Endothelial cell of umbilical vein (primary cell): ENCODE measurements around the gene FAM216A. TPM values are rescaled to one million over a fixed set of nuclear protein-coding genes. Genes with fewer than 3 reads are reported as not detected.

Experiments
- BruUV-seq: library from RNA; stranded (reverse); fragments of 400-500 nt; replicated peaks from 2 replicates; lab custom pipeline; 2021; lab: Mats Ljungman, UMichigan
- CTCF ChIA-PET: fragments of 300-600, 350-600 bp; sonication (Branson Sonifier 250); formaldehyde crosslinking; loops from one replicate; lab custom pipeline; 2021; ENCODE audit warnings: antibody characterized with exemption, inconsistent platforms; lab: Charles Lee
- POLR2A ChIA-PET: fragments of 300-600, 350-600 bp; sonication (Branson Sonifier 250); formaldehyde crosslinking; loops from one replicate; lab custom pipeline; 2021; ENCODE audit warnings: antibody characterized with exemption, inconsistent platforms; lab: Charles Lee
- DNase-seq: peaks from one replicate; pipeline ENCODE4 v3.0.0-alpha.2; 2011; ENCODE audit warnings: low read depth, low spot score
- FAIRE-seq: peaks from 2 replicates; lab custom pipeline; 2011; peaks lifted over from hg19 to GRCh38; lab: Jason Lieb, UNC
- H2AFZ ChIP-seq: 2 replicates; pipeline ENCODE4 v1.6.0; 2012; ENCODE audit warnings: low read depth, low read length, control low read depth, inconsistent platforms
- H3K27ac ChIP-seq: 2 replicates; pipeline ENCODE4 v1.5.1; 2011; ENCODE audit warnings: low read depth, mild to moderate bottlenecking, control low read depth, low read length, moderate library complexity; ENCODE audit not compliant: insufficient read depth
- H3K27me3 ChIP-seq, 2 experiments: 2 replicates each; pipeline versions ENCODE4 v1.6.0 to v1.6.1; 2011; ENCODE audit warnings: low read length in 2 of 2, mixed read lengths in 1 of 2; ENCODE audit not compliant: control insufficient read depth in 2 of 2, insufficient read depth in 2 of 2
- H3K36me3 ChIP-seq, 2 experiments: 2 replicates in 1 of 2; 3 replicates in 1 of 2; pipeline ENCODE4 v1.5.1; 2011; ENCODE audit warnings: low read length in 2 of 2, mild to moderate bottlenecking in 1 of 2, moderate library complexity in 1 of 2; ENCODE audit not compliant: control insufficient read depth in 2 of 2, insufficient read depth in 2 of 2; ENCODE audit errors: extremely low read depth in 1 of 2
- H3K4me1 ChIP-seq: 3 replicates; pipeline ENCODE4 v1.5.1; 2011; ENCODE audit warnings: mild to moderate bottlenecking, low read length; ENCODE audit not compliant: control insufficient read depth, insufficient read depth; ENCODE audit errors: extremely low read depth
- H3K4me2 ChIP-seq: 2 replicates; pipeline ENCODE4 v1.6.1; 2011; ENCODE audit warnings: low read length, control low read depth, mixed read lengths; ENCODE audit not compliant: insufficient read depth
- H3K4me3 ChIP-seq, 3 experiments: fragments of 200-600 bp in 1 of 3; sonication (generic), shearing (Covaris generic) in 1 of 3; replicated peaks in 1 of 3; 2 replicates each; pipeline ENCODE4 v1.5.1; 2011 to 2016; ENCODE audit warnings: control low read depth in 3 of 3, low read length in 3 of 3, mild to moderate bottlenecking in 2 of 3, inconsistent platforms in 1 of 3, low read depth in 1 of 3, moderate library complexity in 1 of 3; ENCODE audit not compliant: insufficient read depth in 1 of 3
- H3K79me2 ChIP-seq: 2 replicates; pipeline ENCODE4 v1.6.0; 2012; ENCODE audit warnings: low read length, inconsistent platforms; ENCODE audit not compliant: control insufficient read depth, insufficient read depth
- H3K9ac ChIP-seq: replicated peaks from 2 replicates; pipeline ENCODE3; 2011; ENCODE audit warnings: low read length, control low read depth; ENCODE audit not compliant: insufficient read depth; ENCODE audit errors: extremely low read depth
- H3K9me1 ChIP-seq: replicated peaks from 3 replicates; pipeline ENCODE4 v1.6.0; 2011; ENCODE audit warnings: mild to moderate bottlenecking, low read length; ENCODE audit not compliant: control insufficient read depth, insufficient read depth; ENCODE audit errors: extremely low read depth
- H3K9me3 ChIP-seq: replicated peaks from 2 replicates; pipeline ENCODE4 v1.5.1; 2012; ENCODE audit warnings: low read length, inconsistent platforms; ENCODE audit not compliant: control insufficient read depth, insufficient read depth
- H4K20me1 ChIP-seq: replicated peaks from 2 replicates; pipeline ENCODE3; 2011; ENCODE audit warnings: mild to moderate bottlenecking, low read length; ENCODE audit not compliant: control insufficient read depth, insufficient read depth; ENCODE audit errors: extremely low read depth
- EZH2 ChIP-seq: IDR thresholded peaks from 2 replicates; pipeline ENCODE4 v1.6.1; 2012; ENCODE audit warnings: borderline replicate concordance, low read depth, mild to moderate bottlenecking, moderate library complexity, low read length, inconsistent platforms; ENCODE audit not compliant: severe bottlenecking
- FOS ChIP-seq: IDR thresholded peaks from 2 replicates; pipeline ENCODE4 v1.6.1; 2011; ENCODE audit warnings: mild to moderate bottlenecking, low read length, moderate library complexity, borderline replicate concordance; ENCODE audit not compliant: insufficient read depth
- GATA2 ChIP-seq: IDR thresholded peaks from 2 replicates; pipeline ENCODE4 v1.7.0; 2011; ENCODE audit warnings: low read depth, mild to moderate bottlenecking, moderate library complexity, mixed read lengths, low read length; ENCODE audit not compliant: insufficient read length, insufficient read depth
- JUN ChIP-seq: IDR thresholded peaks from 2 replicates; pipeline ENCODE4 v1.6.1; 2011; ENCODE audit warnings: borderline replicate concordance, low read depth; ENCODE audit not compliant: insufficient read length, insufficient read depth
- MYC ChIP-seq: IDR thresholded peaks from one replicate; pipeline ENCODE4 v1.6.1; 2011; ENCODE audit warnings: mild to moderate bottlenecking, low read depth, low read length
- POLR2A ChIP-seq: IDR thresholded peaks from 2 replicates; pipeline ENCODE4 v1.6.1; 2012; ENCODE audit warnings: low read depth, mild to moderate bottlenecking, control low read depth, low read length
- POLR2AphosphoS5 ChIP-seq: IDR thresholded peaks from 2 replicates; pipeline ENCODE4 v1.6.1; 2012; ENCODE audit warnings: low read depth, mild to moderate bottlenecking, control low read depth, low read length, moderate library complexity; ENCODE audit not compliant: insufficient read depth
- dilution Hi-C: fragments of 300-500 bp; cut with MboI; formaldehyde crosslinking; loops from one replicate; pipeline ENCODE4 v1.15.0; 2019; ENCODE audit warnings: low sequenced_read_pairs; ENCODE audit not compliant: extremely low pct_ligation_motif_present
- intact Hi-C: fragments of 100-400 bp; cut with micrococcal nuclease; formaldehyde crosslinking; loops from one replicate; pipeline ENCODE4 v1.10.0; 2022
- polyA plus RNA-seq, 4 experiments: library from polyadenylated mRNA; depleted of rRNA in 3 of 4; stranded (reverse) in 3 of 4; unstranded in 1 of 4; fragments of >200 nt; gene quantifications; 2 replicates each; pipeline versions ENCODE4 v1.2.1 to v1.2.3, GENCODE V29; 2011 to 2012; ENCODE audit warnings: missing spikeins in 1 of 4
- total RNA-seq: library from RNA; stranded (reverse); gene quantifications from 2 replicates; pipeline ENCODE4 v1.2.3, GENCODE V29; 2021
- TF ChIP-seq, protein P1 (sequence below): IDR thresholded peaks from 2 replicates; pipeline ENCODE4 v1.6.1; 2011; ENCODE audit not compliant: insufficient read depth, insufficient read length
- TF ChIP-seq, protein P2 (sequence below), 2 donors: IDR thresholded peaks; 1 replicate in 1 of 2; 2 replicates in 1 of 2; pipeline ENCODE4 v1.5.1; 2011; ENCODE audit warnings: low read length in 2 of 2, mild to moderate bottlenecking in 2 of 2, moderate library complexity in 2 of 2, control low read depth in 1 of 2, inconsistent platforms in 1 of 2, low read depth in 1 of 2; ENCODE audit not compliant: insufficient read depth in 1 of 2; ENCODE audit errors: extremely low read depth in 1 of 2

Gene FAM216A
- total and polyA plus RNA-seq, 2 donors (not counting 3 experiments of a cell fraction or from before 2014, with no cell fraction given) = 11.6 to 11.7 TPM

GRCh38 chr12:110421159-110421661 lies 47.4 kb upstream of the FAM216A start:
- TF ChIP-seq, protein P1, sequence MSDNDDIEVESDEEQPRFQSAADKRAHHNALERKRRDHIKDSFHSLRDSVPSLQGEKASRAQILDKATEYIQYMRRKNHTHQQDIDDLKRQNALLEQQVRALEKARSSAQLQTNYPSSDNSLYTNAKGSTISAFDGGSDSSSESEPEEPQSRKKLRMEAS = no peak
- TF ChIP-seq FOS = no peak
- TF ChIP-seq EZH2 = no peak
- TF ChIP-seq MYC = no peak
- no peak for TF ChIP-seq POLR2A
- no peak overlapping the region for H3K4me2 ChIP-seq
- H3K9ac ChIP-seq = no peak overlapping the region
- no peaks in the 10 kb centered on the region for H3K79me2 ChIP-seq
- DNase-seq (no peak), FAIRE-seq (no peak)
- no peaks in the 10 kb centered on the region for H3K9me3 ChIP-seq
- H3K4me1 ChIP-seq = no peaks in the 10 kb centered on the region
- no peaks in the 10 kb centered on the region for H3K9me1 ChIP-seq
- H3K4me3 ChIP-seq = no peak overlapping the region
- H3K36me3 ChIP-seq = no peaks in the 10 kb centered on the region
- peaks cover 6 to 11% of the 10 kb centered on the region in 2 experiments for H3K27me3 ChIP-seq
- BruUV-seq = no TSS peak
- intact Hi-C loops = no loop called here
- no peak overlapping the region for H2AFZ ChIP-seq
- H4K20me1 ChIP-seq = no peaks in the 10 kb centered on the region
- dilution Hi-C loops = no loop called here
- H3K27ac ChIP-seq = no peak overlapping the region
- ChIA-PET POLR2A (no interaction called here), CTCF (interaction anchor here (0.7 to 2.9 kb wide), 4 partner anchors 10 to 22 kb away, joined by 3 to 30 read pairs (median 3); no protein-coding TSS in a partner anchor)

DNA sequence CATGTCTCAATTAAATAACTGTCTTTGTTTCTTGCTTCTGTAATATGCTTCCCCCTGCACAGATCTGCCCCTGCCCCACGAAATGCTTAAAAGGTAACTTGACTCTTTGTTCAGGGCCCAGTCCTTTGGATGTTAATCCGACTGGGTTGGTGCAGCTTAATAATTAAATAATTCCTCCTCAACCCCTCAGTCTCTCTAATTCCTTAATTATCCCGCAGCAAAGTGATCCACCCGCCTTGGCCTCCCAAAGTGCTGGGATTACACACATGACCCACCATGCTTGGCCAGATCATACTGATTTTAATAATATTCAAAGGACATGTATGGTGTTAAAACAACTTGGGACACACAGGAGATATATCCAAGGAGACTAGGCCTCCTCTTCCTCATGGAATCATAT lies 46.9 kb upstream of the FAM216A start:
- no TSS peak for BruUV-seq
- Histone ChIP-seq H3K79me2 (no peaks in the 10 kb centered on the region), H4K20me1 (no peaks in the 10 kb centered on the region), H3K36me3 (no peaks in the 10 kb centered on the region), H3K4me3 (no peak overlapping the region), H3K4me1 (no peaks in the 10 kb centered on the region), H3K27ac (no peak overlapping the region), H3K9me3 (no peaks in the 10 kb centered on the region), H3K9ac (no peak overlapping the region), H3K4me2 (no peak overlapping the region), H3K27me3 (peaks cover 6 to 11% of the 10 kb centered on the region in 2 experiments), H3K9me1 (no peaks in the 10 kb centered on the region), H2AFZ (no peak overlapping the region)
- no peak for TF ChIP-seq GATA2
- TF ChIP-seq EZH2 = no peak
- TF ChIP-seq, protein P1 = no peak
- no peak for TF ChIP-seq JUN
- no peak for TF ChIP-seq MYC
- no peak for TF ChIP-seq POLR2A
- TF ChIP-seq FOS = no peak
- TF ChIP-seq, protein P2, sequence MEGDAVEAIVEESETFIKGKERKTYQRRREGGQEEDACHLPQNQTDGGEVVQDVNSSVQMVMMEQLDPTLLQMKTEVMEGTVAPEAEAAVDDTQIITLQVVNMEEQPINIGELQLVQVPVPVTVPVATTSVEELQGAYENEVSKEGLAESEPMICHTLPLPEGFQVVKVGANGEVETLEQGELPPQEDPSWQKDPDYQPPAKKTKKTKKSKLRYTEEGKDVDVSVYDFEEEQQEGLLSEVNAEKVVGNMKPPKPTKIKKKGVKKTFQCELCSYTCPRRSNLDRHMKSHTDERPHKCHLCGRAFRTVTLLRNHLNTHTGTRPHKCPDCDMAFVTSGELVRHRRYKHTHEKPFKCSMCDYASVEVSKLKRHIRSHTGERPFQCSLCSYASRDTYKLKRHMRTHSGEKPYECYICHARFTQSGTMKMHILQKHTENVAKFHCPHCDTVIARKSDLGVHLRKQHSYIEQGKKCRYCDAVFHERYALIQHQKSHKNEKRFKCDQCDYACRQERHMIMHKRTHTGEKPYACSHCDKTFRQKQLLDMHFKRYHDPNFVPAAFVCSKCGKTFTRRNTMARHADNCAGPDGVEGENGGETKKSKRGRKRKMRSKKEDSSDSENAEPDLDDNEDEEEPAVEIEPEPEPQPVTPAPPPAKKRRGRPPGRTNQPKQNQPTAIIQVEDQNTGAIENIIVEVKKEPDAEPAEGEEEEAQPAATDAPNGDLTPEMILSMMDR (IDR thresholded peaks at IDR 0.05; ENCODE audit: extremely low read depth in 1 of 2, insufficient read depth in 1 of 2, low read depth in 1 of 2, low read length in 2 of 2) = no peak
- no peak for TF ChIP-seq POLR2AphosphoS5
- CTCF ChIA-PET = interaction anchor here (0.8 to 2.9 kb wide), 3 partner anchors 10 to 22 kb away, joined by 3 to 30 read pairs (median 3); no protein-coding TSS in a partner anchor
- dilution Hi-C loops (no loop called here), intact Hi-C loops (no loop called here)
- no peak for FAIRE-seq
- POLR2A ChIA-PET = no interaction called here
- no peak for DNase-seq
